KBM-7 (cell line): ENCODE data around the gene BIN1.

ENCODE experiments used
- DNase-seq: peaks from one replicate; pipeline ENCODE4 v3.0.0-alpha.2; 2015
- in situ Hi-C: fragments of 300-500 bp; cut with MboI; formaldehyde crosslinking; loops from 2 replicates; pipeline ENCODE4 v1.14.3; 2020; ENCODE audit warnings: low sequenced_read_pairs, low pct_unique_long_range_greater_than_20kb, mixed read lengths

The BIN1 gene

GRCh38 chr2:127094509-127095366 lies 12.2 kb downstream of the BIN1 start:
- no peak for DNase-seq

GRCh38 chr2:127093648-127094210 lies 13.2 kb downstream of the BIN1 start:
- no peak for DNase-seq
- in situ Hi-C loops, result no loop called here

More at GRCh38 chr2:127094509-127095366, 12.2 kb downstream of the BIN1 start:
- in situ Hi-C loops, result no loop called here

- no peak for DNase-seq
Measured at GRCh38 chr2:127092901-127093516, 13.9 kb downstream of the BIN1 start.

GRCh38 chr2:127092306-127092705 lies 14.6 kb downstream of the BIN1 start:
- in situ Hi-C loops, result no loop called here

More at GRCh38 chr2:127092901-127093516, 13.9 kb downstream of the BIN1 start:
- in situ Hi-C loops, result no loop called here

GRCh38 chr2:127091886-127092285 lies 15.1 kb downstream of the BIN1 start:
- in situ Hi-C loops, result no loop called here
- DNase-seq, result no peak

More at GRCh38 chr2:127092306-127092705, 14.6 kb downstream of the BIN1 start:
- DNase-seq, result no peak

- no peak for DNase-seq
- in situ Hi-C loops, result no loop called here
Measured at GRCh38 chr2:127091148-127091547, 15.8 kb downstream of the BIN1 start.

GRCh38 chr2:127090281-127091120 lies 16.5 kb downstream of the BIN1 start:
- no peak for DNase-seq
- in situ Hi-C loops, result no loop called here

- DNase-seq, result no peak
- in situ Hi-C loops, result no loop called here
Measured at GRCh38 chr2:127089478-127090235, 17.3 kb downstream of the BIN1 start.

- DNase-seq, result no peak
- in situ Hi-C loops, result no loop called here
Measured at GRCh38 chr2:127088706-127089105, 18.2 kb downstream of the BIN1 start.

- in situ Hi-C loops, result no loop called here
- DNase-seq, result no peak
Measured at GRCh38 chr2:127087791-127088495, 19.0 kb downstream of the BIN1 start.

- in situ Hi-C loops, result no loop called here
- DNase-seq, result peak; percentile 91
Measured at GRCh38 chr2:127086990-127087790, 19.8 kb downstream of the BIN1 start.

- in situ Hi-C loops, result no loop called here
- peak; percentile 36 for DNase-seq
Measured at GRCh38 chr2:127085317-127085681, 21.7 kb downstream of the BIN1 start.

GRCh38 chr2:127084611-127085316 lies 22.2 kb downstream of the BIN1 start:
- in situ Hi-C loops, result no loop called here
- no peak for DNase-seq

- DNase-seq, result no peak
- in situ Hi-C loops, result no loop called here
Measured at GRCh38 chr2:127083819-127084503, 23.0 kb downstream of the BIN1 start.

GRCh38 chr2:127082974-127083373 lies 24.0 kb downstream of the BIN1 start:
- DNase-seq, result no peak
- in situ Hi-C loops, result no loop called here
